ENCODE measurements around the gene CEBPB.

The CEBPB gene

DNA sequence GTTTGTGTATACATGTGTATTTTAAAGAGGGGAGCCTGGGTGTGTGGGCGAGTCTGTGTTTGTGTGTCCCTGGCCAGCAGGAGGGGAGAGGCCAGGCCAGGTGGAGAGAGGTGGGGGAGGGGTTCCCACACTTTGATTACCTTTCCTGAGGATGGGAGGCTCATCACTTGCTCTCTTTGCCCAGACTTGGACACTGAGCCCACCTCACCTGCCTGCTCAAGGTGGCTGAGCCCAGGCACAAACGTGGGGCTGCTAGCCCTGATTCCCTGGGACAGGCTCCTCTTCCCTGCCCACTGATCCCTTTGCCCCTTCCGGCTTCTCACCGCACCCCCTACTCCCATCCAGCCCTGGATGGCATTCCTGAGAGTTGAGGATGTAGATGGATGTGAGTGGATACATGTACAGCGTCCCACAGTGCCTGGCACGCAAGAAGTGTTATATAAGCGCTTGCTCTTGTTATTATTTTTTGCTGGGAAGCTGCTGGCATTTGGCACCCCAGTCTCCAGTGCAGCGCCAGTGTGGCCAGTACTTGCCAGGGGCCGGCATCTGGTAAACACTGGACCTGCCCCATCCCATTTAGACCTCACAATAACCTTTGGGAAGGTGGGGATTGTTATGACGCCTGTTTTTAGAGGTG is 2.7 kb downstream of the CEBPB start:
- Histone ChIP-seq H3K4me1 (ENCODE audit: control insufficient read depth, insufficient read depth, low read length, poor library complexity, severe bottlenecking) (peaks cover 13% of the 10 kb centered on the region), H3K27me3 (replicated peaks; ENCODE audit: control insufficient read depth, insufficient read depth, low read length, poor library complexity, severe bottlenecking) (no peaks in the 10 kb centered on the region), H3K4me3 (ENCODE audit: insufficient read depth, low read depth, low read length, poor library complexity, severe bottlenecking) (peak overlapping the region; percentile 49), H3K36me3 (ENCODE audit: control insufficient read depth, insufficient read depth, low read length) (no peaks in the 10 kb centered on the region), H3K27ac (ENCODE audit: insufficient read depth, low read length, poor library complexity, severe bottlenecking) (no peak overlapping the region), H3K9me3 (ENCODE audit: control insufficient read depth, low read length) (no peaks in the 10 kb centered on the region)
- DNase-seq, result no peak

DNA sequence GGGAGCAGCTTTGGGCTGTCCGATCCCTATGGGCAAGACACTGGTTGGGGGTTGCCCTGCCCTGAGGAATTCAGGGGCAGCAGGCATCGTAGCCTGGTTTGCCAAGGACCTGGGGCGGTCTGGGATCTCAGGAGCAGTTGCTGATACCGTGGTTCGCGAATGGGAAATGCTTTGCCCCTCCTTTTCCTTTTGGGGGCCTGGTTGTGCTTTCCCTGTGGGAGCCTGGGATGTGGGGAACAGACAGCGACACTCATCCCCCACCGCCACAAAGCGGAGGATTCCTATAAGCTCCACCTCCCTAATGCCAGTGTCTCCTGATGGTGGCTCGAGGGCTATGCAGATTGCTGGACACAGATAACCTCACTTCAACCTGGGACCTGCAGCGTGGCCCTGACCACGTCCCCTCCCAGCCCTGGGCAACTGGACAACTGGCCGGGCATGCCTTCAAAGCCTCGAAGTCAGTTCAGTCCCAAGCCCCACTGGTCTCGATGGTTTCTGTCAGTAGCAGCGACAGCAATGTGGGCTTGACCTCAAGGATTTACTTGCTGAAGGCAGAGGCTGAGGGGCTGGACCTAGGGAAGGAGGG is 3.3 kb downstream of the CEBPB start:
- Histone ChIP-seq H3K4me3 (ENCODE audit: insufficient read depth, low read depth, low read length, poor library complexity, severe bottlenecking) (no peak overlapping the region), H3K27ac (ENCODE audit: insufficient read depth, low read length, poor library complexity, severe bottlenecking) (no peak overlapping the region), H3K4me1 (ENCODE audit: control insufficient read depth, insufficient read depth, low read length, poor library complexity, severe bottlenecking) (peaks cover 13% of the 10 kb centered on the region), H3K27me3 (replicated peaks; ENCODE audit: control insufficient read depth, insufficient read depth, low read length, poor library complexity, severe bottlenecking) (no peaks in the 10 kb centered on the region), H3K36me3 (ENCODE audit: control insufficient read depth, insufficient read depth, low read length) (no peaks in the 10 kb centered on the region), H3K9me3 (ENCODE audit: control insufficient read depth, low read length) (no peaks in the 10 kb centered on the region)
- no peak for DNase-seq

DNA sequence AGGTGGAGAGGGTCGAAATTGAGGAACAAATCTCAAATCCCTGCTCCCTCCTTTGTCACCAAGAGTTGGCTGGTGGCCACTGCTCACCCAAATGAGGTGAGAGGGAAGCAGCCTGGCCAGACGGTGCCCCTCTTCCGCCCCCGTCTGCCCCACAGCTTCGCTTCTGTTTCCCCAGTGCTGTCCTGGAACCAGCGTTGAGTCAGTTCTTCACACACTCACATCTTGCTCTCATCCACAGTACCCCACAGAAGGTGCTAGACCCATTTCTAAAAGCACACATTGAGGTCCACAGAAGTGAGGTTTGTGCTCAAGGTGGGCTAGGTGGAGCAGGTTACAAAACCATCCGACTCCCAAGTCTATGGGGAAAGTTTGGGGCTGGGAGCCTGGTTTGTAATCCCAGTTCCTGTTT is 3.8 kb downstream of the CEBPB start:
- DNase-seq, result no peak
- no peaks in the 10 kb centered on the region for H3K9me3 ChIP-seq (ENCODE audit: control insufficient read depth, low read length)
- H3K4me1 ChIP-seq (ENCODE audit: control insufficient read depth, insufficient read depth, low read length, poor library complexity, severe bottlenecking), result peaks cover 13% of the 10 kb centered on the region
- no peaks in the 10 kb centered on the region for H3K27me3 ChIP-seq (replicated peaks; ENCODE audit: control insufficient read depth, insufficient read depth, low read length, poor library complexity, severe bottlenecking)
- H3K36me3 ChIP-seq (ENCODE audit: control insufficient read depth, insufficient read depth, low read length), result no peaks in the 10 kb centered on the region
- H3K27ac ChIP-seq (ENCODE audit: insufficient read depth, low read length, poor library complexity, severe bottlenecking), result no peak overlapping the region
- H3K4me3 ChIP-seq (ENCODE audit: insufficient read depth, low read depth, low read length, poor library complexity, severe bottlenecking), result no peak overlapping the region

DNA sequence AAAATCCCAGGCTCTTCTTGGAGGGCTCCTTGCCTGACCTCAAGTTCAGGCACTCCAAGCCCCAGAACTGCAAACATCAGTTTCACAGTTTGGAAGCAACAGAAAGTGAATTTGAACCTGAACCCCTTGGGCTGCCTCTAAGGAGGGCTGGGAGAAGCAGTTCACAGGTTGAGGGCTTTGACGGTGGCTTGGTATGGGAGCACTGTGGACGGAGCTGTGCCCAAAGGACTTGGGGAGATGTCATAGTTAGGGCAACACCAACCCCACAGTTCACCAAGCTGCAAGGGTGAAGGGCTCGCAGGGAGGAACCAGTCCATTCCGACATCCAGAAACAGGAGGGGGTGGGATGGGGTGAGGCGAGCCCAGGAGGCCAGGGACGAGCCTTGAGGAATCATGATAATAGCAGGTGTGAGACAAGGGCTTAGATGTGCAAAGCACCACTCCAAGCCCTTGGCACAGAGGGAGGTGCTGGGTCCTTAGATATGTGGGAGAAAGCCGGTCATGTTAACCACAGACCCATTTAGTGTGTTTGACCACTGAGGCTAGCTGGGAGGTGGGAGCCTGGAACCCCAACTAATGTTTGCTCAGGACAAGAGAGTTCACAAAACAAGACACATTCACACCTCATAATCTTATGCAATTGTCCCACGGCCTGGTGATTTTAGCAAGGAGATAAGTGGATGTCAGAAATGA is 4.3 kb downstream of the CEBPB start:
- Histone ChIP-seq H3K9me3 (ENCODE audit: control insufficient read depth, low read length) (no peaks in the 10 kb centered on the region), H3K27ac (ENCODE audit: insufficient read depth, low read length, poor library complexity, severe bottlenecking) (no peak overlapping the region), H3K4me1 (ENCODE audit: control insufficient read depth, insufficient read depth, low read length, poor library complexity, severe bottlenecking) (peaks cover 13% of the 10 kb centered on the region), H3K36me3 (ENCODE audit: control insufficient read depth, insufficient read depth, low read length) (no peaks in the 10 kb centered on the region), H3K4me3 (ENCODE audit: insufficient read depth, low read depth, low read length, poor library complexity, severe bottlenecking) (no peak overlapping the region), H3K27me3 (replicated peaks; ENCODE audit: control insufficient read depth, insufficient read depth, low read length, poor library complexity, severe bottlenecking) (no peaks in the 10 kb centered on the region)
- DNase-seq, result no peak

DNA sequence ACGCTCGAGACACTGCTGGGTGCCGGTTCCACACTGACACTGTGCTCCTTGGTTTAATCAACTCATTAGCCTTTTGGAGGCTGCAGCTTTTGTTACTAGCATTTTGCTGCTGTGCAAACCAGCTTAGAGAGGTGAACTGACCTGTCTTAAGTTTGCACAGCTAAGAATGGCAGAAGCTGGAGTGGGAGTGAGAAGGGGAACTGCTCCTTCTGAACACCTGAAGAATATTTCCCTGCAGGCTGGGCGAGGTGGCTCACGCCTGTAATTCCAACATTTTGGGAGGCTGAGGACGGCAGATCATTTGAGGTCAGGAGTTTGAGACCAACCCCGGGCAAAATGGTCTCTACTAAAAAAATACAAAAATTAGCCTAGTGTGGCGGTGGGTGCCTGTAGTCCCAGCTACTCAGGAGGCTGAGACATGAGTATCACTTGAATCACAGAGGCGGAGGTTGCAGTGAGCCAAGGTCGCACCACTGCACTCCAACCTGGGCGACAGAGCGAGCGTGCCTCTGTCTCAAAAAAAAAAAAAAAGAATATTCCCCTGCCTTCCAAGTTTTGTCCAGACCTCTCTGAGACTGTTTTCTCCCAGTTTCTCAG is 5.0 kb downstream of the CEBPB start:
- Histone ChIP-seq H3K27me3 (replicated peaks; ENCODE audit: control insufficient read depth, insufficient read depth, low read length, poor library complexity, severe bottlenecking) (no peaks in the 10 kb centered on the region), H3K36me3 (ENCODE audit: control insufficient read depth, insufficient read depth, low read length) (no peaks in the 10 kb centered on the region), H3K9me3 (ENCODE audit: control insufficient read depth, low read length) (no peaks in the 10 kb centered on the region), H3K4me3 (ENCODE audit: insufficient read depth, low read depth, low read length, poor library complexity, severe bottlenecking) (no peak overlapping the region), H3K4me1 (ENCODE audit: control insufficient read depth, insufficient read depth, low read length, poor library complexity, severe bottlenecking) (peaks cover 13% of the 10 kb centered on the region), H3K27ac (ENCODE audit: insufficient read depth, low read length, poor library complexity, severe bottlenecking) (no peak overlapping the region)
- no peak for DNase-seq

DNA sequence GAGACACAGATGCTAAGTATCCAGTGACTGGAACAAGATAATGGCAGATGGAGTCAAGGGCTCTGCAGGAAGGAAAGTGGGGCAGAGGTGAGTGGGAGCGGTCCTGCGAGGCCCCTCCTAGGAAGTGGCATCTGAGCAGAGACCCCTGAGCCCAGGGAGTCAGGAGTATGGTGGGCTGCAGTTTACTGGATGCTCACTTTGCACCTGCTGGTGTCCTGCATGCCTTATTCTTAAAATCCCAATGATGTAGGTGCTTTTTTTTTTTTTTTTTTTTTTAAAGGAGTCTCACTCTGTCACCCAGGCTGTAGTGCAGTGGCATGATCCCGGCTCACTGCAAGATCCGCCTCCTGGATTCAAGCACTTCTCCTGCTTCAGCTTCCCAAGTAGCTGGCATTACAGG is 5.6 kb downstream of the CEBPB start:
- Histone ChIP-seq H3K27me3 (replicated peaks; ENCODE audit: control insufficient read depth, insufficient read depth, low read length, poor library complexity, severe bottlenecking) (no peaks in the 10 kb centered on the region), H3K9me3 (ENCODE audit: control insufficient read depth, low read length) (no peaks in the 10 kb centered on the region), H3K4me1 (ENCODE audit: control insufficient read depth, insufficient read depth, low read length, poor library complexity, severe bottlenecking) (peaks cover 13% of the 10 kb centered on the region), H3K4me3 (ENCODE audit: insufficient read depth, low read depth, low read length, poor library complexity, severe bottlenecking) (no peak overlapping the region), H3K27ac (ENCODE audit: insufficient read depth, low read length, poor library complexity, severe bottlenecking) (no peak overlapping the region), H3K36me3 (ENCODE audit: control insufficient read depth, insufficient read depth, low read length) (no peaks in the 10 kb centered on the region)
- no peak for DNase-seq

DNA sequence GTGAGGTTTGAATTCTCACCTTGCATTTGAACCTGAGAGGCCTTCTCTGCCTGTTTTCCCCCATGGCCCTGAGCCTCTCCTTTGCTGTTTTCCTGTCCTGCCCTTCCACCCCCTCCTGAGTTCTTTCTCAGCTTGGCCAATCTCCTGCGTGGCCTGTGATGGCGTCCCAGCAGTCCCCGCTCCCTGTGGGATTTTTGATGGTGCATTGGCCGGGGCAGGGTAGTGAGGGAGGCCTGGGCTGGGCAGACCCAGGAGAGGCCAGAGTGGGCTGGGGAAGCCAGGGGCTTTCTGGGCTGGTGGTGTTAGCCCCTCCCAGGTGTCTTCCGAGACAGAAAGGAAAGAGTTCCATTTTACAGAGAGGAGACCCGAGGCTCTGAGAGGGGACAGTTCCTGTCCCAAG is 6.3 kb downstream of the CEBPB start:
- Histone ChIP-seq H3K36me3 (ENCODE audit: control insufficient read depth, insufficient read depth, low read length) (no peaks in the 10 kb centered on the region), H3K4me3 (ENCODE audit: insufficient read depth, low read depth, low read length, poor library complexity, severe bottlenecking) (no peak overlapping the region), H3K9me3 (ENCODE audit: control insufficient read depth, low read length) (no peaks in the 10 kb centered on the region), H3K27me3 (replicated peaks; ENCODE audit: control insufficient read depth, insufficient read depth, low read length, poor library complexity, severe bottlenecking) (no peaks in the 10 kb centered on the region), H3K27ac (ENCODE audit: insufficient read depth, low read length, poor library complexity, severe bottlenecking) (no peak overlapping the region), H3K4me1 (ENCODE audit: control insufficient read depth, insufficient read depth, low read length, poor library complexity, severe bottlenecking) (peaks cover 13% of the 10 kb centered on the region)
- no peak for DNase-seq

DNA sequence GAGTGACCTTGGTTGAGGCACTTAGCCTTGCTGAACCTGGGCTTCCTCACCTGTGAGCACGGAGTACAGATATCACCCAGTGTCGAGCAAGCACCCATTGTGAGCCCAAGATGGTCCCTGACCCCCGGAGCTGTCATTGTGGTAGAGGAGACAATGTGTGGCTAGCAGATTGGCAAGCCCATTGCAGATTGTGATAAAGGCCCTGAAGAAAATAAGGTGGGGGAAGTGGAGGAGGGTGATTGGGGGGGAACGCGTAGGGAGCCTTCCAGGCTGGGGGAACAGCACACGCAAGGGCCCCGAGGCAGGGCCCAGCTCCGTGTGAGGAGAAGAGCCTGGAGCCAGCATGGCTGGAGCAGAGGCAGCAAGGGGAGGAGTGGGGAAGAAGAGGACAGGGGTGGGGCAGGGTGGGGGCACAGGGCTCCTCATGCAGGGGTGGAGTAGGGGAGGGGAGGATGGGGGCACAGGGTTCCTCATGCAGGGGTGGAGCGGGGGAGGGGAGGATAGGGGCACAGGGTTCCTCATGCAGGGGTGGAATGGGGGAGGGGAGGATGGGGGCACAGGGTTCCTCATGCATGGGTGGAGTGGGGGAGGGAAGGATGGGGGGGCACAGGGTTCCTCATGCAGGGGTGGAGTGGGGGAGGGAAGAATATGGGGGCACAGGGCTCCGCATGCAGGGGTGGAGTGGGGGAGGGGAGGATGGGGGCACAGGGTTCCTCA is 7.0 kb downstream of the CEBPB start:
- no peak overlapping the region for H3K27ac ChIP-seq (ENCODE audit: insufficient read depth, low read length, poor library complexity, severe bottlenecking)
- no peaks in the 10 kb centered on the region for H3K9me3 ChIP-seq (ENCODE audit: control insufficient read depth, low read length)
- peaks cover 10% of the 10 kb centered on the region for H3K4me1 ChIP-seq (ENCODE audit: control insufficient read depth, insufficient read depth, low read length, poor library complexity, severe bottlenecking)
- H3K4me3 ChIP-seq (ENCODE audit: insufficient read depth, low read depth, low read length, poor library complexity, severe bottlenecking), result no peak overlapping the region
- no peak for DNase-seq
- no peaks in the 10 kb centered on the region for H3K36me3 ChIP-seq (ENCODE audit: control insufficient read depth, insufficient read depth, low read length)
- H3K27me3 ChIP-seq (replicated peaks; ENCODE audit: control insufficient read depth, insufficient read depth, low read length, poor library complexity, severe bottlenecking), result no peaks in the 10 kb centered on the region

DNA sequence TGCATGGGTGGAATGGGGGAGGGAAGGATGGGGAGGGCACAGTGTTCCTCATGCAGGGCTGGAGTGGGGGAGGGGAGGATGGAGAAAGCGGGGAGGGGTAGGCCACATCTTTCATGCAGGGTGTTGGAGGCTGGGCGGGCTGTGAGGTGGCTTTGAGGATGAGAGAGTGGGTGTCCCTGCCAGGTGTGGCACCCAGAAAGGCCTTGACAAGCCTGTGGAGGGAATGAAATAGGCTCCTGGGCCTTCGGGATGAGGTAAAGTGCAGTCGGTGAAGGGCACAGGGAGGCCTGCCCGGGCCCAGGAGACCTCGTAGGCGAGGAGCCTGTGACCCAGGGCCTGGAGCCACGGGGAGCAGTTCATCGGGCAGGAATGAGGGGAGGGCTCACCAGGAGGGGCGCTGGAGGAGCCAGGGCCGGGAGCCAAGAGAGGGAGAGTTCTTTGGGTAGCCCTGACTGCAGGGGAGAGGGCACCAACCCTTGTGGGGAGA is 7.6 kb downstream of the CEBPB start:
- Histone ChIP-seq H3K4me1 (ENCODE audit: control insufficient read depth, insufficient read depth, low read length, poor library complexity, severe bottlenecking) (peaks cover 4% of the 10 kb centered on the region), H3K27ac (ENCODE audit: insufficient read depth, low read length, poor library complexity, severe bottlenecking) (no peak overlapping the region), H3K36me3 (ENCODE audit: control insufficient read depth, insufficient read depth, low read length) (no peaks in the 10 kb centered on the region), H3K9me3 (ENCODE audit: control insufficient read depth, low read length) (no peaks in the 10 kb centered on the region), H3K27me3 (replicated peaks; ENCODE audit: control insufficient read depth, insufficient read depth, low read length, poor library complexity, severe bottlenecking) (no peaks in the 10 kb centered on the region), H3K4me3 (ENCODE audit: insufficient read depth, low read depth, low read length, poor library complexity, severe bottlenecking) (no peak overlapping the region)
- DNase-seq, result no peak
